Ovary (tissue), 9 donors: Measurements from ENCODE around the gene KRT27. TPM values are rescaled to one million over a fixed set of nuclear protein-coding genes. Genes with fewer than 3 reads are reported as not detected.

Experiments used
- DNase-seq, 5 donors: peaks; one replicate each; pipeline ENCODE4 v3.0.0-alpha.2; 2019 to 2020
- H3K27ac ChIP-seq, 2 donors: fragments of 200-600 bp; one replicate each; pipeline versions ENCODE4 v1.5.1 to v1.8.0; 2019 to 2022
- H3K27me3 ChIP-seq: fragments of 200-600 bp; one replicate; pipeline ENCODE4 v1.8.0; 2022
- H3K36me3 ChIP-seq: fragments of 200-600 bp; sonication (generic); one replicate; pipeline ENCODE4 v1.5.1; 2019
- H3K4me1 ChIP-seq: one replicate; pipeline ENCODE4 v1.8.1; 2013; ENCODE audit warnings: mild to moderate bottlenecking, moderate library complexity; ENCODE audit not compliant: insufficient read depth
- H3K4me3 ChIP-seq: fragments of 200-600 bp; sonication (generic); one replicate; pipeline ENCODE4 v1.5.1; 2017
- H3K9me3 ChIP-seq, 2 donors: fragments of 200-600 bp in 1 of 2; sonication (generic) in 1 of 2; one replicate each; pipeline versions ENCODE4 v1.5.1 to v1.8.1; 2013 to 2019; ENCODE audit warnings: mild to moderate bottlenecking in 1 of 2, moderate library complexity in 1 of 2
- CTCF ChIP-seq, 3 donors: fragments of 450-650 bp in 2 of 3; fragments of 200-600 bp in 1 of 3; IDR thresholded peaks; one replicate each; pipeline versions ENCODE4 v1.5.1 to v1.8.0; 2016 to 2022; ENCODE audit warnings: antibody characterized with exemption in 3 of 3, mild to moderate bottlenecking in 1 of 3
- EP300 ChIP-seq: sonication (generic); formaldehyde crosslinking; IDR thresholded peaks from one replicate; pipeline ENCODE4 v1.6.1; 2017; ENCODE audit warnings: antibody characterized with exemption
- POLR2A ChIP-seq: fragments of 450-650 bp; IDR thresholded peaks from one replicate; pipeline ENCODE4 v1.6.1; 2017; ENCODE audit warnings: antibody characterized with exemption, mild to moderate bottlenecking, moderate library complexity
- WGBS, 3 donors: extraction: QIAGEN DNeasy Blood & Tissue Kit in 1 of 3; methylation state at CpG; one replicate each; pipeline versions ENCODE4 v1.1.5 to v1.1.7; 2013 to 2017; 5-methylcytosine and 5-hydroxymethylcytosine counted together
- intact Hi-C, 4 donors: fragments of 100-400 bp; cut with DNase I; formaldehyde crosslinking; loops; one replicate each; pipeline versions ENCODE4 v1.11.0 to v1.15.1; 2022 to 2023
- polyA plus RNA-seq, 2 donors: library from polyadenylated mRNA; stranded (reverse); fragments of 200-250 nt in 1 of 2; fragments of 350-450 nt in 1 of 2; fragmentation: Illumina TruSeq in 1 of 2; extraction: RNeasy Lipid Tissue Mini Kit (QIAGEN cat#74804) in 1 of 2; gene quantifications; one replicate each; pipeline ENCODE4 v1.2.3, GENCODE V29; 2013 to 2014
- total RNA-seq, 7 donors: library from RNA; depleted of rRNA in 2 of 7; stranded (reverse); fragments of >200 nt in 2 of 7; fragmentation: NEBNext Ultra II Directional in 3 of 7; extraction: Animal tissue kit (Norgen Biotek cat#: 25700) in 3 of 7; gene quantifications; one replicate each; pipeline versions ENCODE4 v1.1.0 to v1.2.4, GENCODE V29; 2016 to 2023
- donor health status: DM: no; HTN: no; CAD: no; lungs with moderate emphysema.
- donor health status: DM: no; HTN: no; CAD: no.
- donor health status: Bipolar disorder and iron deficiency.
- donor health status: DM: yes; HTN: yes; CAD: no.
- donor health status: DM: no; HTN: no; CAD: no.
- donor health status: DM: yes; HTN: yes; CAD: no.

Gene KRT27
- total and polyA plus RNA-seq, 9 donors = not detected

GRCh38 chr17:40791787-40792436, 9.6 kb upstream of the KRT27 start:
- DNase-seq = no peak
- Histone ChIP-seq H3K27me3 (no peaks in the 10 kb centered on the region), H3K27ac (no peak overlapping the region), H3K4me3 (no peak overlapping the region), H3K4me1 (peaks cover 1% of the 10 kb centered on the region), H3K36me3 (no peaks in the 10 kb centered on the region), H3K9me3 (no peaks in the 10 kb centered on the region)
- WGBS, 3 donors = 23 to 30% (median 25%) methylated on average over 6 of the region's 6 CpGs
- no peak for TF ChIP-seq POLR2A
- TF ChIP-seq CTCF (IDR thresholded peaks at IDR 0.05) = peak in 2 of 3 donors; percentile 21 to 49
- TF ChIP-seq EP300 = no peak
- intact Hi-C loops = loop anchor here in 2 of 4 donors (5.0 to 10.0 kb wide), 2 partner anchors 167 to 175 kb away; no protein-coding TSS in a partner anchor

GRCh38 chr17:40791111-40791510, 8.8 kb upstream of the KRT27 start:
- no peak overlapping the region for H3K4me3 ChIP-seq
- H3K36me3 ChIP-seq = no peaks in the 10 kb centered on the region
- TF ChIP-seq POLR2A (no peak), CTCF (IDR thresholded peaks at IDR 0.05) (no peak), EP300 (no peak)
- no peaks in the 10 kb centered on the region for H3K27me3 ChIP-seq
- intact Hi-C loops = loop anchor here in 2 of 4 donors (5.0 to 10.0 kb wide), 2 partner anchors 166 to 174 kb away; no protein-coding TSS in a partner anchor
- H3K27ac ChIP-seq = no peak overlapping the region
- no peak for DNase-seq
- H3K4me1 ChIP-seq = peaks cover 1% of the 10 kb centered on the region
- no peaks in the 10 kb centered on the region for H3K9me3 ChIP-seq
- WGBS, 3 donors = 12 to 26% (median 18%) methylated on average over 1 of the region's 1 CpG

GRCh38 chr17:40779181-40779909, 3.0 kb downstream of the KRT27 start:
- Histone ChIP-seq H3K4me3 (no peak overlapping the region), H3K36me3 (no peaks in the 10 kb centered on the region)
- TF ChIP-seq POLR2A (no peak), CTCF (IDR thresholded peaks at IDR 0.05) (no peak), EP300 (no peak)

GRCh38 chr17:40778461-40778860, 3.9 kb downstream of the KRT27 start:
- TF ChIP-seq EP300 (no peak), CTCF (IDR thresholded peaks at IDR 0.05) (no peak), POLR2A (no peak)
- Histone ChIP-seq H3K36me3 (no peaks in the 10 kb centered on the region), H3K4me3 (no peak overlapping the region), H3K9me3 (no peaks in the 10 kb centered on the region), H3K4me1 (no peaks in the 10 kb centered on the region), H3K27me3 (no peaks in the 10 kb centered on the region), H3K27ac (no peak overlapping the region)
- intact Hi-C loops = no loop called here
- DNase-seq = no peak
- 58 to 74% (median 68%) methylated on average over 5 of the region's 5 CpGs for WGBS, 3 donors

More at GRCh38 chr17:40779181-40779909, 3.0 kb downstream of the KRT27 start:
- no peaks in the 10 kb centered on the region for H3K27me3 ChIP-seq
- no peak overlapping the region for H3K27ac ChIP-seq
- no peaks in the 10 kb centered on the region for H3K4me1 ChIP-seq
- 26 to 44% (median 37%) methylated on average over 37 of the region's 37 CpGs for WGBS, 3 donors
- no peak for DNase-seq
- intact Hi-C loops = no loop called here
- H3K9me3 ChIP-seq = no peaks in the 10 kb centered on the region
